K562 treated with DMSO at 1 percent for 4 hours (cell line): ENCODE data around the gene ARHGAP45. TPM values are rescaled to one million over a fixed set of nuclear protein-coding genes. Genes with fewer than 3 reads are reported as not detected.

Experiments used
- total RNA-seq: library from RNA; unstranded; fragments of 300-600 nt; gene quantifications from 2 replicates; pipeline ENCODE4 v1.2.3, GENCODE V29; 2022; ENCODE audit not compliant: insufficient read depth

The ARHGAP45 gene, protein sequence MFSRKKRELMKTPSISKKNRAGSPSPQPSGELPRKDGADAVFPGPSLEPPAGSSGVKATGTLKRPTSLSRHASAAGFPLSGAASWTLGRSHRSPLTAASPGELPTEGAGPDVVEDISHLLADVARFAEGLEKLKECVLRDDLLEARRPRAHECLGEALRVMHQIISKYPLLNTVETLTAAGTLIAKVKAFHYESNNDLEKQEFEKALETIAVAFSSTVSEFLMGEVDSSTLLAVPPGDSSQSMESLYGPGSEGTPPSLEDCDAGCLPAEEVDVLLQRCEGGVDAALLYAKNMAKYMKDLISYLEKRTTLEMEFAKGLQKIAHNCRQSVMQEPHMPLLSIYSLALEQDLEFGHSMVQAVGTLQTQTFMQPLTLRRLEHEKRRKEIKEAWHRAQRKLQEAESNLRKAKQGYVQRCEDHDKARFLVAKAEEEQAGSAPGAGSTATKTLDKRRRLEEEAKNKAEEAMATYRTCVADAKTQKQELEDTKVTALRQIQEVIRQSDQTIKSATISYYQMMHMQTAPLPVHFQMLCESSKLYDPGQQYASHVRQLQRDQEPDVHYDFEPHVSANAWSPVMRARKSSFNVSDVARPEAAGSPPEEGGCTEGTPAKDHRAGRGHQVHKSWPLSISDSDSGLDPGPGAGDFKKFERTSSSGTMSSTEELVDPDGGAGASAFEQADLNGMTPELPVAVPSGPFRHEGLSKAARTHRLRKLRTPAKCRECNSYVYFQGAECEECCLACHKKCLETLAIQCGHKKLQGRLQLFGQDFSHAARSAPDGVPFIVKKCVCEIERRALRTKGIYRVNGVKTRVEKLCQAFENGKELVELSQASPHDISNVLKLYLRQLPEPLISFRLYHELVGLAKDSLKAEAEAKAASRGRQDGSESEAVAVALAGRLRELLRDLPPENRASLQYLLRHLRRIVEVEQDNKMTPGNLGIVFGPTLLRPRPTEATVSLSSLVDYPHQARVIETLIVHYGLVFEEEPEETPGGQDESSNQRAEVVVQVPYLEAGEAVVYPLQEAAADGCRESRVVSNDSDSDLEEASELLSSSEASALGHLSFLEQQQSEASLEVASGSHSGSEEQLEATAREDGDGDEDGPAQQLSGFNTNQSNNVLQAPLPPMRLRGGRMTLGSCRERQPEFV
- 21.6 and 27.0 TPM in 2 replicates for total RNA-seq

GRCh38 chr19:1066748-1067340 is at the start of gene ARHGAP45:
ARHGAP45 (plus strand) TSS chr19:1067167; CDS start chr19:1067406, 239 bp downstream.

GRCh38 chr19:1020868-1021425 is 46.0 kb upstream of the ARHGAP45 start, which contains the start of gene TMEM259:
TMEM259 (minus strand) TSS chr19:1021123; CDS start chr19:1020996, 127 bp downstream.

DNA sequence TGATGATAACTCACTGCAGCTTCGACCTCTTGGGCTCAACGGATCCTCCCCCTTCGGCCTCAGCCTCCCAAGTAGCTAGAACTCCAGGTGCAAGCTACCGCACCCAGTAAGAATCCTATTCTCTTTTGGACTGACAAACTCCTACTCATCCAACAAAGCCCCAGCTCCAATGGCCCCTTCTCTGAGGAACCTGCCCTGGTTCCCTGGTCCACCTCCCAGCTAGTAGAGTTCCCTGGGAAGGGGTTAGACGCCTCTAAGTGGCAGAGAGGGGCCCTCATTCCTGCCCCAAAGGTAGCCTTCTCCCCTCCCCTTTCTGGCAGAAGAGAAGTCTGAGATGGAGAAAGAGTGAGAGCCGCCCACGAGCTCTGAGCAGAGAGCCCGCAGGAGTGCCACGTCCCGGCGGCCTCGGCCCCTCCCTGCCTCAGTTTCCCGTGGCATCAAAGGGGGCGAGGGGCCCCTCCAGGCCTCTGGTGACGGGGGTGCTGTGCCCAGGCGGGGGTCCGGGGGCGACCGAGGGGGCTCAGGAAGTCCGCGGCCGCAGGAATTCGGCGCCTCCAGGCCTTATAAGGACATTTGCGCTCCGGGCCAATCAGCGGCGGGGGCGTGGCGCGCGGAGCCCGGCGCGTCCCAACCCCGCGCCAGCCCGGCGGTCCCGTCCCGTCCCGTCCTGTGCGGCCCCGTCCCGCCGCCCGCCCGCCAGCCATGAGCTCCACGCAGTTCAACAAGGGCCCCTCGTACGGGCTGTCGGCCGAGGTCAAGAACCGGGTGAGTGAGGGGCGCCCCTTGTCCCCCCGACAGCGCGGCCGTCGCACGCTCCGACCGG is 40.8 kb upstream of the ARHGAP45 start, which contains the start of gene CNN2:
TSS of gene CNN2 (plus strand) at position 649 of the 823 bp plus-strand sequence. CDS start at position 703, 54 bp downstream.

DNA sequence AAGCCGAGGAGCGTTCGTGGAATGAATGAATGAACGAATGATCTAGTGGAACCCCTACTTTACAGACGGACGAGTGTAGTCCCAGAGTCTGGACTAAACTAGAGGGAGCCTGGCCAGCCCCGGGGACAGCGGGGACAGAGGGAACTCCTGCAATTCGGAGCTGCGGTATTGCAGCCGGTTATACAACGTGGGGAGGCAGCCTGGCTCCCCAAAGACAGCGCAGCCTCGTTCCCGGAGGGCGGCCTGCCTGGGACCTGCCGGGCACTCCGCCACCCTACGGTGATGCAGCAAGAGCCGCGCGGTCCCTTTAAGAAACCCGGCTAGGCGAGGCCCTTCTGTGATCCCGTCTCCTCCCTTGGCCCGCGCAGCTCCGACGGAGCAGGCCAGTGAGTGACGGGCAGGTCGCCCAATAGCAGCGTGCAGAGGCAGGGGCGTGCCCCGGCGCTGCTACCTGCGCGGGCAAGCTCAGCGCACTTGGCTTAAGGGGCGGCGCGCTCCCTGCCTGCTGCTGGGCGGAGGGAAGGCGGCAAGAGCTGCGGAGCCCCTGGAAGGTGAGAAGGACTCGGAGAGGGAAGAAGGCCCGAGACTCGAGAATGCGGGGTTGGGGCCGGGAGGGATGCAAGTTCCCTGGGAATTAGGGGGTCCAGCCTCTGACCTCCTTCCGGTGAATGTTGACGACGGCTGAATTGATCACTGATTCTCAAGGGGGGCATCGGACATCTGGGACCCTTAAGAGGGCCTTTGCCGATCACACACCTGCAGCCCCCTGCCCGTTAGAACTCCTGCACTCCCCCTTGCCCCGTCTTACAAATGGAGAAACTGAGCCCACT is 27.1 kb upstream of the ARHGAP45 start, which contains the start of gene ABCA7:
TSS of gene ABCA7 (plus strand) at position 462 of the 830 bp plus-strand sequence. CDS start 1,255 bp downstream, outside the sequence.

GRCh38 chr19:1094978-1095701 is 28.2 kb downstream of the ARHGAP45 start, which contains the start of gene POLR2E:
POLR2E (minus strand) TSS chr19:1095375; CDS start chr19:1095315, 60 bp downstream.

GRCh38 chr19:1103708-1104310 is 36.8 kb downstream of the ARHGAP45 start, which contains the start of gene GPX4:
GPX4 (plus strand) TSS chr19:1103994; CDS start chr19:1104044, 50 bp downstream.

Other genes with a start within 250 kb of the ARHGAP45 start
- 86.2 and 97.2 TPM in 2 replicates for gene PLPPR3, start 245.2 kb upstream of the ARHGAP45 start, total RNA-seq
- gene AZU1, start 239.3 kb upstream of the ARHGAP45 start, total RNA-seq = 2.0 and 4.1 TPM in 2 replicates
- gene PRTN3, start 226.2 kb upstream of the ARHGAP45 start, total RNA-seq = 4.7 and 5.0 TPM in 2 replicates
- gene ELANE, start 214.9 kb upstream of the ARHGAP45 start, total RNA-seq = not detected in 2 replicates
- gene CFD, start 207.5 kb upstream of the ARHGAP45 start, total RNA-seq = 44.6 and 62.6 TPM in 2 replicates
- gene MED16, start 174.0 kb upstream of the ARHGAP45 start, total RNA-seq = 29.7 and 43.4 TPM in 2 replicates
- gene RNU6-9, start 173.7 kb upstream of the ARHGAP45 start, total RNA-seq = not detected in 2 replicates
- gene R3HDM4, start 153.9 kb upstream of the ARHGAP45 start, total RNA-seq = 152 and 154 TPM in 2 replicates
- gene KISS1R, start 149.8 kb upstream of the ARHGAP45 start, total RNA-seq = 3.7 and 5.8 TPM in 2 replicates
- gene ARID3A, start 141.1 kb upstream of the ARHGAP45 start, total RNA-seq = 40.2 and 46.0 TPM in 2 replicates
- gene WDR18, start 82.8 kb upstream of the ARHGAP45 start, total RNA-seq = 69.4 and 76.6 TPM in 2 replicates
- gene GRIN3B, start 66.7 kb upstream of the ARHGAP45 start, total RNA-seq = 0.75 and 0.97 TPM in 2 replicates
- gene TMEM259, start 46.0 kb upstream of the ARHGAP45 start, total RNA-seq = 198 and 255 TPM in 2 replicates
- gene RNU6-2, start 45.6 kb upstream of the ARHGAP45 start, total RNA-seq = not detected in 2 replicates
- 117 and 118 TPM in 2 replicates for gene CNN2, start 40.6 kb upstream of the ARHGAP45 start, total RNA-seq
- 41.5 and 58.2 TPM in 2 replicates for gene ABCA7, start 27.1 kb upstream of the ARHGAP45 start, total RNA-seq
- 205 and 214 TPM in 2 replicates for gene POLR2E, start 28.2 kb downstream of the ARHGAP45 start, total RNA-seq
- gene GPX4, start 36.8 kb downstream of the ARHGAP45 start, total RNA-seq = 870 and 876 TPM in 2 replicates
- gene SBNO2, start 107.1 kb downstream of the ARHGAP45 start, total RNA-seq = 36.2 and 36.3 TPM in 2 replicates
- gene STK11, start 138.6 kb downstream of the ARHGAP45 start, total RNA-seq = 105 and 123 TPM in 2 replicates
- gene CBARP, start 170.8 kb downstream of the ARHGAP45 start, total RNA-seq = 4.8 and 7.1 TPM in 2 replicates
- gene ATP5F1D, start 174.6 kb downstream of the ARHGAP45 start, total RNA-seq = 424 and 456 TPM in 2 replicates
- 48.5 and 50.6 TPM in 2 replicates for gene MIDN, start 181.4 kb downstream of the ARHGAP45 start, total RNA-seq
- 140 and 141 TPM in 2 replicates for gene CIRBP, start 202.2 kb downstream of the ARHGAP45 start, total RNA-seq
- 81.3 and 99.5 TPM in 2 replicates for gene FAM174C, start 208.4 kb downstream of the ARHGAP45 start, total RNA-seq
- gene EFNA2, start 218.7 kb downstream of the ARHGAP45 start, total RNA-seq = 1.2 TPM in 1 of 2 replicates, not detected in the other